Measurements from ENCODE around the gene ANO10.
"Not testable (repeated sequence)": the region's sequence is repeated elsewhere in the genome, so short reads cannot be mapped to it uniquely, and the experiment has no call there.

The ANO10 gene

GRCh38 chr3:43372809-43373559, 248.8 kb downstream of the ANO10 start:
- DNase-seq (ENCODE audit: low spot score), result no peak

- DNase-seq (ENCODE audit: low spot score), result no peak
Observed at GRCh38 chr3:43372007-43372740, 249.6 kb downstream of the ANO10 start.

GRCh38 chr3:43371494-43371893, 250.3 kb downstream of the ANO10 start:
- DNase-seq (ENCODE audit: low spot score), result no peak

- DNase-seq (ENCODE audit: low spot score), result no peak
Observed at GRCh38 chr3:43370293-43370980, 251.4 kb downstream of the ANO10 start.

- DNase-seq (ENCODE audit: low spot score), result no peak
Observed at GRCh38 chr3:43369404-43370292, 252.2 kb downstream of the ANO10 start.

GRCh38 chr3:43366885-43367284, 254.9 kb downstream of the ANO10 start:
- DNase-seq (ENCODE audit: low spot score), result no peak

GRCh38 chr3:43366481-43366880, 255.3 kb downstream of the ANO10 start:
- no peak for DNase-seq (ENCODE audit: low spot score)

GRCh38 chr3:43365601-43366305, 256.1 kb downstream of the ANO10 start:
- no peak for DNase-seq (ENCODE audit: low spot score)

- no peak for DNase-seq (ENCODE audit: low spot score)
Observed at GRCh38 chr3:43364926-43365325, 256.9 kb downstream of the ANO10 start.

- DNase-seq (ENCODE audit: low spot score), result no peak
Observed at GRCh38 chr3:43364494-43364893, 257.3 kb downstream of the ANO10 start.

- DNase-seq (ENCODE audit: low spot score), result peak; percentile 67
Observed at GRCh38 chr3:43363621-43364266, 258.1 kb downstream of the ANO10 start.

- no peak for DNase-seq (ENCODE audit: low spot score)
Observed at GRCh38 chr3:43362961-43363360, 258.9 kb downstream of the ANO10 start.

- no peak for DNase-seq (ENCODE audit: low spot score)
Observed at GRCh38 chr3:43362183-43362582, 259.6 kb downstream of the ANO10 start.

- DNase-seq (ENCODE audit: low spot score), result no peak
Observed at GRCh38 chr3:43361077-43361476, 260.7 kb downstream of the ANO10 start.

- not testable (repeated sequence) for DNase-seq (ENCODE audit: low spot score)
Observed at GRCh38 chr3:43356033-43356432, 265.8 kb downstream of the ANO10 start.

GRCh38 chr3:43353923-43354670, 267.7 kb downstream of the ANO10 start:
- no peak for DNase-seq (ENCODE audit: low spot score)

GRCh38 chr3:43353393-43353792, 268.4 kb downstream of the ANO10 start:
- DNase-seq (ENCODE audit: low spot score), result no peak

- no peak for DNase-seq (ENCODE audit: low spot score)
Observed at GRCh38 chr3:43349716-43350115, 272.1 kb downstream of the ANO10 start.

- no peak for DNase-seq (ENCODE audit: low spot score)
Observed at GRCh38 chr3:43348852-43349574, 272.8 kb downstream of the ANO10 start.

All from AG20443 (cell line).